SK-N-SH treated with all-trans-retinoic acid at 6 μM for 48 hours (cell line): ENCODE data around the gene ANKRD45.
"Not testable (repeated sequence)": the region's sequence is repeated elsewhere in the genome, so short reads cannot be mapped to it uniquely, and the experiment has no call there.

ENCODE experiments used
- ATAC-seq: fragments of 200-7000 bp; cut with Tn5 transposase; 3 replicates; pipeline ENCODE4 v1.9.1; 2020; ENCODE audit warnings: mild to moderate bottlenecking, moderate library complexity
- ARNTL ChIP-seq: fragments of 450-650 bp; formaldehyde crosslinking; IDR thresholded peaks from 2 replicates; pipeline ENCODE4 v1.5.0; 2020; ENCODE audit warnings: low read depth, mild to moderate bottlenecking, moderate library complexity, borderline replicate concordance
- BACH2 ChIP-seq: fragments of 250-450 bp; sonication (Bioruptor Pico); IDR thresholded peaks from 2 replicates; pipeline ENCODE4 v1.9.0; 2021; ENCODE audit warnings: mild to moderate bottlenecking, borderline replicate concordance
- CREB5 ChIP-seq: fragments of 250-450 bp; sonication (Bioruptor Pico); IDR thresholded peaks from 2 replicates; pipeline ENCODE4 v1.5.1; 2020; ENCODE audit warnings: low read depth, mild to moderate bottlenecking, moderate library complexity
- CSDC2 ChIP-seq: fragments of 250-450 bp; sonication (Bioruptor Pico); IDR thresholded peaks from 2 replicates; pipeline ENCODE4 v1.5.0; 2020; ENCODE audit warnings: mild to moderate bottlenecking, moderate library complexity
- ESRRG ChIP-seq: fragments of 250-450 bp; sonication (Bioruptor Pico); IDR thresholded peaks from 2 replicates; pipeline ENCODE4 v1.6.1; 2021; ENCODE audit warnings: mild to moderate bottlenecking
- ISL1 ChIP-seq: fragments of 250-450 bp; sonication (Bioruptor Pico); IDR thresholded peaks from 2 replicates; pipeline ENCODE4 v2.1.2; 2022; ENCODE audit warnings: mild to moderate bottlenecking, moderate library complexity
- OSR1 ChIP-seq: fragments of 250-450 bp; sonication (Bioruptor Pico); IDR thresholded peaks from 2 replicates; pipeline ENCODE4 v1.8.0; 2022; ENCODE audit warnings: moderate library complexity, mild to moderate bottlenecking, inconsistent platforms
- PATZ1 ChIP-seq: fragments of 250-450 bp; sonication (Bioruptor Pico); IDR thresholded peaks from 2 replicates; pipeline ENCODE4 v1.8.0; 2020; ENCODE audit warnings: mild to moderate bottlenecking, moderate library complexity, borderline replicate concordance
- POU6F1 ChIP-seq: fragments of 250-450 bp; sonication (Bioruptor Pico); IDR thresholded peaks from 2 replicates; pipeline ENCODE4 v1.8.0; 2021; ENCODE audit warnings: low read depth, mild to moderate bottlenecking, moderate library complexity, borderline replicate concordance
- PPARA ChIP-seq: fragments of 250-450 bp; sonication (Bioruptor Pico); IDR thresholded peaks from 2 replicates; pipeline ENCODE4 v1.5.0; 2020; ENCODE audit warnings: mild to moderate bottlenecking, borderline replicate concordance
- RARB ChIP-seq: fragments of 250-450 bp; sonication (Bioruptor Pico); IDR thresholded peaks from 2 replicates; pipeline ENCODE4 v1.8.0; 2021; ENCODE audit warnings: mild to moderate bottlenecking, moderate library complexity
- SNAI2 ChIP-seq: fragments of 250-450 bp; sonication (Bioruptor Pico); IDR thresholded peaks from 2 replicates; pipeline ENCODE4 v1.5.0; 2020; ENCODE audit warnings: mild to moderate bottlenecking, moderate library complexity
- TCF4 ChIP-seq: fragments of 250-450 bp; sonication (Bioruptor Pico); IDR thresholded peaks from 2 replicates; pipeline ENCODE4 v1.8.0; 2021; ENCODE audit warnings: mild to moderate bottlenecking, moderate library complexity, borderline replicate concordance
- TOX ChIP-seq: fragments of 250-450 bp; sonication (Bioruptor Pico); IDR thresholded peaks from 2 replicates; pipeline ENCODE4 v1.8.0; 2021; ENCODE audit warnings: mild to moderate bottlenecking, moderate library complexity, borderline replicate concordance
- TSHZ2 ChIP-seq: fragments of 250-450 bp; sonication (Bioruptor Pico); IDR thresholded peaks from 2 replicates; pipeline ENCODE4 v1.5.0; 2020; ENCODE audit warnings: mild to moderate bottlenecking, moderate library complexity
- ZC3H10 ChIP-seq: fragments of 250-450 bp; sonication (Bioruptor Pico); IDR thresholded peaks from 2 replicates; pipeline ENCODE4 v1.5.1; 2021; ENCODE audit warnings: mild to moderate bottlenecking, moderate library complexity
- ZFP30 ChIP-seq: fragments of 450-650 bp; formaldehyde crosslinking; IDR thresholded peaks from 2 replicates; pipeline ENCODE4 v1.5.0; 2022; ENCODE audit warnings: mild to moderate bottlenecking, moderate library complexity
- ZNF565 ChIP-seq: fragments of 450-650 bp; formaldehyde crosslinking; conservative IDR thresholded peaks from 2 replicates; pipeline ENCODE4 v1.5.0; 2020; ENCODE audit warnings: low read depth, mild to moderate bottlenecking, moderate library complexity
- ZNF70 ChIP-seq: fragments of 450-650 bp; formaldehyde crosslinking; IDR thresholded peaks from 2 replicates; pipeline ENCODE4 v1.5.0; 2020; ENCODE audit warnings: mild to moderate bottlenecking, moderate library complexity
- ZNF8 ChIP-seq: fragments of 450-650 bp; formaldehyde crosslinking; IDR thresholded peaks from 2 replicates; pipeline ENCODE4 v1.5.0; 2020; ENCODE audit warnings: mild to moderate bottlenecking, moderate library complexity

ANKRD45 gene

GRCh38 chr1:173596097-173596825, 73.4 kb downstream of the ANKRD45 start:
- TF ChIP-seq ARNTL, result no peak
- no peak for TF ChIP-seq TOX (CRISPR knock-in tag)
- no peak for TF ChIP-seq ISL1
- no peak for TF ChIP-seq PPARA
- TF ChIP-seq ZNF8, result no peak
- TF ChIP-seq BACH2, result no peak
- no peak for TF ChIP-seq SNAI2 (CRISPR knock-in tag)
- no peak for TF ChIP-seq RARB (CRISPR knock-in tag)
- no peak for TF ChIP-seq PATZ1 (CRISPR knock-in tag)
- TF ChIP-seq ZNF70 (CRISPR knock-in tag), result no peak
- TF ChIP-seq TCF4 (CRISPR knock-in tag), result no peak
- no peak for TF ChIP-seq ZNF565 (CRISPR knock-in tag)
- no peak for TF ChIP-seq OSR1 (CRISPR knock-in tag)
- no peak for TF ChIP-seq ESRRG (CRISPR knock-in tag)
- no peak for TF ChIP-seq ZC3H10
- no peak for ATAC-seq

GRCh38 chr1:173591138-173591537, 78.5 kb downstream of the ANKRD45 start:
- not testable (repeated sequence) for ATAC-seq

- TF ChIP-seq CREB5 (CRISPR knock-in tag) (no peak), CSDC2 (CRISPR knock-in tag) (no peak), ISL1 (no peak), POU6F1 (no peak), OSR1 (CRISPR knock-in tag) (no peak), SNAI2 (CRISPR knock-in tag) (no peak), TSHZ2 (CRISPR knock-in tag) (no peak), ARNTL (no peak), ZNF565 (CRISPR knock-in tag) (no peak), RARB (CRISPR knock-in tag) (no peak)
- peak; percentile 99 for ATAC-seq
These were observed 79.1 kb downstream of the ANKRD45 start for GRCh38 chr1:173590557-173590956.

- TF ChIP-seq ZFP30 (CRISPR knock-in tag), result no peak
- TF ChIP-seq CSDC2 (CRISPR knock-in tag), result no peak
- TF ChIP-seq OSR1 (CRISPR knock-in tag), result no peak
- no peak for TF ChIP-seq ZC3H10
These were observed 88.1 kb downstream of the ANKRD45 start for GRCh38 chr1:173581383-173582079.

More at GRCh38 chr1:173581383-173582079, 88.1 kb downstream of the ANKRD45 start:
- ATAC-seq, result no peak
